ENCODE results near the gene CLEC16A. TPM values are rescaled to one million over a fixed set of nuclear protein-coding genes. Genes with fewer than 3 reads are reported as not detected.

Gene CLEC16A
- polyA plus RNA-seq, 3 donors = 3.4 to 12.0 (median 5.8) TPM

DNA sequence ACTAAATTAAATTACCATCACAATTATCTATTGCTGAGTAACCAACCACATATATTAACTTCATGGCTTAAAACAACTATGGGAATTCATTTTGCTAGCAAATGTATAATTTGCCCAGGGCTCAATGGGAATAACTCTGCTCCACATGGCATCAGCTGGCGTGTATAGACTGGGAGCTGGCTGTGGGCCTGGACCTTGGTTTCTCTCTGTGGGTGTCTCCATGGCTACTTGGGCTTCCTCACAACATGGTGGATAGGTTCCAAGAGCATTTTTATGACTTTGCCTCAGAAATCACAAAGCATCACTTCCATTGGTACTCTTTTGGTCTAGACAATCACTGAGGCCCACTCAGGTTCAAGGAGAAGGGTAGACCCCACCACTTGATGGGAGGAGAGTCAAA lies 166.8 kb downstream of the CLEC16A start:
- peaks cover 22 to 32% of the 10 kb centered on the region in 2 donors for H3K4me1 ChIP-seq (ENCODE audit: control insufficient read depth in 1 of 2, insufficient read depth in 2 of 2, low read length in 2 of 2)
- Mint-ChIP-seq H3K27ac (no peak overlapping the region), H3K4me1 (peaks cover 28% of the 10 kb centered on the region), H3K4me3 (no peak overlapping the region), H3K36me3 (peaks cover 24 to 33% of the 10 kb centered on the region in 2 donors), H3K27me3 (ENCODE audit: low read depth in 3 of 3) (peaks cover 0 to 5% (median 2%) of the 10 kb centered on the region in 3 donors), H3K9me3 (peaks cover 6 to 14% (median 10%) of the 10 kb centered on the region in 7 donors)
- no peak for DNase-seq
- peaks cover 3% of the 10 kb centered on the region for H4K20me1 ChIP-seq (ENCODE audit: insufficient read depth, low read length)
- no peak overlapping the region for H3K4me3 ChIP-seq (replicated peaks in 1 of 3; ENCODE audit: low read depth in 2 of 3, low read length in 3 of 3)
- peaks cover 14 to 15% of the 10 kb centered on the region in 2 donors for H3K9me3 ChIP-seq (replicated peaks in 1 of 2; ENCODE audit: control insufficient read depth in 1 of 2, insufficient read depth in 1 of 2, low read length in 2 of 2)
- H3K27me3 ChIP-seq (ENCODE audit: control insufficient read depth in 2 of 2, insufficient read depth in 2 of 2, low read length in 2 of 2) = no peaks in the 10 kb centered on the region
- no peak overlapping the region for H3K9ac ChIP-seq (ENCODE audit: insufficient read depth, low read length, poor library complexity, severe bottlenecking)
- no peak overlapping the region for H3K4me2 ChIP-seq (replicated peaks; ENCODE audit: extremely low read depth, low read length, poor library complexity, severe bottlenecking)
- no peak overlapping the region for H3K27ac ChIP-seq (ENCODE audit: low read depth in 1 of 2, low read length in 2 of 2)
- H3K36me3 ChIP-seq (replicated peaks in 1 of 2; ENCODE audit: control insufficient read depth in 1 of 2, insufficient read depth in 2 of 2, low read length in 2 of 2) = peaks cover 0 to 11% of the 10 kb centered on the region in 2 donors
- no peaks in the 10 kb centered on the region for H3K79me2 ChIP-seq (ENCODE audit: insufficient read depth, low read length)
- WGBS (ENCODE audit: insufficient coverage) = 89% methylated on average over 1 of the region's 1 CpG
- intact Hi-C loops (cut with micrococcal nuclease) = no loop called here
- H2AFZ ChIP-seq (ENCODE audit: insufficient read depth, low read depth, low read length, poor library complexity, severe bottlenecking) = no peak overlapping the region
- TF ChIP-seq, protein P1, sequence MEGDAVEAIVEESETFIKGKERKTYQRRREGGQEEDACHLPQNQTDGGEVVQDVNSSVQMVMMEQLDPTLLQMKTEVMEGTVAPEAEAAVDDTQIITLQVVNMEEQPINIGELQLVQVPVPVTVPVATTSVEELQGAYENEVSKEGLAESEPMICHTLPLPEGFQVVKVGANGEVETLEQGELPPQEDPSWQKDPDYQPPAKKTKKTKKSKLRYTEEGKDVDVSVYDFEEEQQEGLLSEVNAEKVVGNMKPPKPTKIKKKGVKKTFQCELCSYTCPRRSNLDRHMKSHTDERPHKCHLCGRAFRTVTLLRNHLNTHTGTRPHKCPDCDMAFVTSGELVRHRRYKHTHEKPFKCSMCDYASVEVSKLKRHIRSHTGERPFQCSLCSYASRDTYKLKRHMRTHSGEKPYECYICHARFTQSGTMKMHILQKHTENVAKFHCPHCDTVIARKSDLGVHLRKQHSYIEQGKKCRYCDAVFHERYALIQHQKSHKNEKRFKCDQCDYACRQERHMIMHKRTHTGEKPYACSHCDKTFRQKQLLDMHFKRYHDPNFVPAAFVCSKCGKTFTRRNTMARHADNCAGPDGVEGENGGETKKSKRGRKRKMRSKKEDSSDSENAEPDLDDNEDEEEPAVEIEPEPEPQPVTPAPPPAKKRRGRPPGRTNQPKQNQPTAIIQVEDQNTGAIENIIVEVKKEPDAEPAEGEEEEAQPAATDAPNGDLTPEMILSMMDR (IDR thresholded peaks at IDR 0.05) = no peak

DNA sequence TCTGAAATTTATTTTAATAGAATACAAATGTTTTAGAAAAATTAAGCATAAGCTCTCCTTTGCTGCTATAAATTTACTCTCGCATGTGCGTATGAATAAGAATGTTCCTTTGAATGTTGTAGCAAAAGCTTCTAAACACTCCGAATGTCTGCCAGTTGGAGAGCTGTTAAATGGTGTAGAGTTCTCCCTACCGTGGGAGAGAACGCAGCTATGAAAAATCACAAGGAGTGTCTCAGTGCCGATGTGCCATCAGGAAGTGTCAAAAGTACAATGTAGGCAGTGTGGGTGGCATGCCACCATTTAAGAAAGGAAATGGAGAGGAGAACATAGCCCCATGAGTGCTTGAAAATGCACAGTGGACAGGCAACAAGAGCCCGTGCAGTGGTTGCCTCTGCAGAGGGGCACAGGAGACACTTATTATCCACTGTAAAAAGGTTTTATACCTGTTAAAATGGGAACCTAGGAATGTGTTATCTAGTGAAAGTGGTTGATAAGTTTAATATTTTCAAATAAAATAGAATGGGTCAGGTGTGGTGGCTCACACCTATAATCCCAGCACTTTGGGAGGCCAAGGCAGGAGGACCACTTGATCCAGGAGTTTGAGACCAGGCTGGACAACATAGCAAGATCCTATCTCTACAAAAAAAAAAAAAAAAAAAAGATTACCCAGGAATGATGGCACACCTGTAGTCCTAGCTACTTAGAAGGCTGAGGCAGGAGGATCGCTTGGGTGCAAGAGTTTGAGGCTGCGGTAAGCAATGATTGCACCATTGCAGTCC lies 167.7 kb downstream of the CLEC16A start:
- Mint-ChIP-seq H3K9me3 (peaks cover 6 to 14% (median 10%) of the 10 kb centered on the region in 7 donors), H3K4me1 (peaks cover 27% of the 10 kb centered on the region), H3K4me3 (no peak overlapping the region), H3K27ac (no peak overlapping the region), H3K36me3 (peaks cover 31 to 32% of the 10 kb centered on the region in 2 donors), H3K27me3 (ENCODE audit: low read depth in 3 of 3) (peaks cover 0 to 5% (median 2%) of the 10 kb centered on the region in 3 donors)
- H4K20me1 ChIP-seq (ENCODE audit: insufficient read depth, low read length) = peaks cover 3% of the 10 kb centered on the region
- H3K27ac ChIP-seq (ENCODE audit: low read depth in 1 of 2, low read length in 2 of 2) = no peak overlapping the region
- no peak overlapping the region for H3K4me2 ChIP-seq (replicated peaks; ENCODE audit: extremely low read depth, low read length, poor library complexity, severe bottlenecking)
- TF ChIP-seq, protein P1 (IDR thresholded peaks at IDR 0.05) = no peak
- no peaks in the 10 kb centered on the region for H3K27me3 ChIP-seq (ENCODE audit: control insufficient read depth in 2 of 2, insufficient read depth in 2 of 2, low read length in 2 of 2)
- no peak for DNase-seq
- H2AFZ ChIP-seq (ENCODE audit: insufficient read depth, low read depth, low read length, poor library complexity, severe bottlenecking) = no peak overlapping the region
- H3K36me3 ChIP-seq (replicated peaks in 1 of 2; ENCODE audit: control insufficient read depth in 1 of 2, insufficient read depth in 2 of 2, low read length in 2 of 2) = peaks cover 0 to 19% of the 10 kb centered on the region in 2 donors
- H3K9me3 ChIP-seq (replicated peaks in 1 of 2; ENCODE audit: control insufficient read depth in 1 of 2, insufficient read depth in 1 of 2, low read length in 2 of 2) = peaks cover 14 to 15% of the 10 kb centered on the region in 2 donors
- 100% methylated on average over 3 of the region's 9 CpGs for WGBS (ENCODE audit: insufficient coverage)
- no peak overlapping the region for H3K4me3 ChIP-seq (replicated peaks in 1 of 3; ENCODE audit: low read depth in 2 of 3, low read length in 3 of 3)
- intact Hi-C loops (cut with micrococcal nuclease) = no loop called here
- H3K9ac ChIP-seq (ENCODE audit: insufficient read depth, low read length, poor library complexity, severe bottlenecking) = no peak overlapping the region
- H3K4me1 ChIP-seq (ENCODE audit: control insufficient read depth in 1 of 2, insufficient read depth in 2 of 2, low read length in 2 of 2) = peaks cover 22 to 29% of the 10 kb centered on the region in 2 donors
- H3K79me2 ChIP-seq (ENCODE audit: insufficient read depth, low read length) = no peaks in the 10 kb centered on the region

All from CD14-positive monocyte (primary cell).